ENCODE measurements around the gene MTMR12. TPM values are rescaled to one million over a fixed set of nuclear protein-coding genes. Genes with fewer than 3 reads are reported as not detected.
A peak's percentile ranks its signal among the peaks of the same experiment; 100 is the strongest.

The MTMR12 gene
- total and polyA plus RNA-seq, 12 donors = 5.4 to 27.2 (median 19.2) TPM

- WGBS, 2 donors = 82% methylated on average over 11 of the region's 11 CpGs
- intact Hi-C loops (cut with DNase I) = loop anchor here in 3 of 10 donors (2.0 to 10.0 kb wide), 3 partner anchors 94 to 197 kb away; no protein-coding TSS in a partner anchor
- H3K4me1 ChIP-seq = peaks cover 0 to 17% (median 0%) of the 10 kb centered on the region in 9 donors
- H3K27ac ChIP-seq = no peak overlapping the region
- H3K36me3 ChIP-seq = no peaks in the 10 kb centered on the region
- H3K9me3 ChIP-seq = no peaks in the 10 kb centered on the region
- H3K27me3 ChIP-seq = no peaks in the 10 kb centered on the region
- TF ChIP-seq CTCF (IDR thresholded peaks at IDR 0.05) = no peak
- no peak for ATAC-seq
- no peak overlapping the region for H3K4me3 ChIP-seq
- no peak for DNase-seq
These were observed 18.6 kb upstream of the MTMR12 start for GRCh38 chr5:32331217-32331934.

- no peaks in the 10 kb centered on the region for H3K9me3 ChIP-seq
- peaks cover 0 to 17% (median 0%) of the 10 kb centered on the region in 9 donors for H3K4me1 ChIP-seq
- peak overlapping the region in 1 of 10 donors; percentile 14 for H3K27ac ChIP-seq
- ATAC-seq (peak in 6 of 8 donors; percentile 25 to 58 (median 36)), DNase-seq (no peak)
- intact Hi-C loops (cut with DNase I) = loop anchor here in 3 of 10 donors (2.0 to 10.0 kb wide), 3 partner anchors 93 to 196 kb away; no protein-coding TSS in a partner anchor
- no peaks in the 10 kb centered on the region for H3K27me3 ChIP-seq
- TF ChIP-seq CTCF (IDR thresholded peaks at IDR 0.05) = no peak
- H3K36me3 ChIP-seq = no peaks in the 10 kb centered on the region
- WGBS, 2 donors = 67 to 75% methylated on average over 11 of the region's 11 CpGs
- H3K4me3 ChIP-seq = no peak overlapping the region
These were observed 17.6 kb upstream of the MTMR12 start for GRCh38 chr5:32330126-32330971.

GRCh38 chr5:32329395-32329834, 16.7 kb upstream of the MTMR12 start:
- Histone ChIP-seq H3K4me3 (no peak overlapping the region), H3K36me3 (no peaks in the 10 kb centered on the region), H3K9me3 (no peaks in the 10 kb centered on the region), H3K4me1 (peaks cover 0 to 20% (median 4%) of the 10 kb centered on the region in 9 donors), H3K27ac (peak overlapping the region in 1 of 10 donors; percentile 14), H3K27me3 (no peaks in the 10 kb centered on the region)
- 24 to 28% methylated on average over 10 of the region's 10 CpGs for WGBS, 2 donors
- intact Hi-C loops (cut with DNase I) = loop anchor here in 8 of 10 donors (1.0 to 10.0 kb wide), 5 partner anchors 55 to 97 kb away; no protein-coding TSS in a partner anchor
- DNase-seq = peak; percentile 46 to 64
- peak; percentile 80 to 94 (median 90) for ATAC-seq
- peak; percentile 55 to 82 (median 76) for TF ChIP-seq CTCF (IDR thresholded peaks at IDR 0.05)

GRCh38 chr5:32326216-32326772, 13.6 kb upstream of the MTMR12 start:
- DNase-seq (no peak), ATAC-seq (no peak)
- 95 to 98% methylated on average over 3 of the region's 3 CpGs for WGBS, 2 donors
- H3K4me1 ChIP-seq = peaks cover 0 to 20% (median 4%) of the 10 kb centered on the region in 9 donors
- peaks cover 0 to 12% (median 0%) of the 10 kb centered on the region in 11 donors for H3K9me3 ChIP-seq
- no peaks in the 10 kb centered on the region for H3K36me3 ChIP-seq
- H3K4me3 ChIP-seq = no peak overlapping the region
- H3K27me3 ChIP-seq = no peaks in the 10 kb centered on the region
- intact Hi-C loops (cut with DNase I) = loop anchor here in 2 of 10 donors (5.0 to 10.0 kb wide), 2 partner anchors 51 to 94 kb away; no protein-coding TSS in a partner anchor
- no peak overlapping the region for H3K27ac ChIP-seq
- no peak for TF ChIP-seq CTCF (IDR thresholded peaks at IDR 0.05)
